ENCODE measurements around the gene HHIPL2.

GRCh38 chr1:222535455-222535854 is 12.4 kb downstream of the HHIPL2 start:
- TF ChIP-seq POLR2A (IDR thresholded peaks at IDR 0.05) (no peak), CTCF (IDR thresholded peaks at IDR 0.05) (no peak), EP300 (IDR thresholded peaks at IDR 0.05) (no peak), POLR2AphosphoS5 (IDR thresholded peaks at IDR 0.05) (no peak)
